HL-60 (cell line): ENCODE results near the gene PDPN.

Experiments used
- CTCF ChIP-seq: IDR thresholded peaks from one replicate; pipeline ENCODE4 v1.5.1; 2011; ENCODE audit warnings: low read length, control low read depth, inconsistent platforms; ENCODE audit not compliant: insufficient read depth
- GABPA ChIP-seq: IDR thresholded peaks from 2 replicates; pipeline ENCODE4 v1.6.1; 2012; ENCODE audit warnings: low read depth
- POLR2AphosphoS5 ChIP-seq: IDR thresholded peaks from 2 replicates; pipeline ENCODE4 v1.6.1; 2012; ENCODE audit warnings: low read depth
- REST ChIP-seq: IDR thresholded peaks from 2 replicates; pipeline ENCODE4 v1.6.1; 2012; ENCODE audit warnings: low read depth; ENCODE audit not compliant: insufficient replicate concordance
- SPI1 ChIP-seq: IDR thresholded peaks from 2 replicates; pipeline ENCODE4 v1.6.1; 2012; ENCODE audit warnings: low read depth, mild to moderate bottlenecking, borderline replicate concordance

DNA sequence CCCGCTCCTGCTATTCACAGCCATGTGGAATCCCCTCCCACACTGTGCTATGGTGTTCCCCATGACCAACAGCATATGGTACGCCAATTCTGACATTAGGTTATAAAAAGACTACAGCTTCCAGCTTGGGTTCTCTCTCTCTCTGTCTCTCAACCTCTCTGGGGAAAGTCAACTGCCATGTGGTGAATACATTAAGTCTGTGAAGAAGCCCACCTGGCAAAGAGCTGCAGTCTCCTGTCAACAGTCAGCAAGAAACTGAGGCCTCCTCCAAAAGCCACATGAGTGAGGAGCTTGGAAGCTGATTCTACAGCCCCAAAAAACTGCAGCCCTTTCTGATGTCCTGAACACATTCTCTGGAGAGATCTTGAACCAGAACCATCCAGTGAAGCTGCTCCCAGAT, 44.8 kb upstream of the PDPN start:
- no peak for TF ChIP-seq CTCF
- no peak for TF ChIP-seq POLR2AphosphoS5
- no peak for TF ChIP-seq GABPA
- TF ChIP-seq REST = no peak
- no peak for TF ChIP-seq SPI1
